IPS-NIHi7 (cell line): ENCODE data around the gene GPC3.

ENCODE experiments used
- DNase-seq: peaks from one replicate; pipeline ENCODE4 v3.0.0; 2012; ENCODE audit warnings: mixed read lengths; ENCODE audit errors: extremely low spot score

Gene GPC3

DNA sequence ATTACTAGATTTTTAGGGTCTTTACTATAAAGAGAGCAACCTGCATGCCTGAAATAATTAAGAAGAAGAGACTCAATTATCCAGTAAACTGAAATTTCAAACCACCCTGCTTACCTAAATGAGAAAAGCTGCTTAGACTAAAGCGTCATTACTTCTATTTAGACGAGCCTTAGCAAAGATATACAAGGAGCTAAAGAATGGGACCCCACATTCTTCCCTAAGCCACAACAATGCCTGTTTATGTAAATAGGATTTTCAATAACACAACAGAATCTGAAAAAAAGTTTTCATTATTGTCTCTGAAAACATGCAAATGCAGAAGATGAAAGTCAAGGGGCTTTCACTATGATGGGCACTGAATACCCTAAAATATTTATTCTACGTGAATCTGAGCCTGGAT lies 16.2 kb downstream of the GPC3 start:
- no peak for DNase-seq

DNA sequence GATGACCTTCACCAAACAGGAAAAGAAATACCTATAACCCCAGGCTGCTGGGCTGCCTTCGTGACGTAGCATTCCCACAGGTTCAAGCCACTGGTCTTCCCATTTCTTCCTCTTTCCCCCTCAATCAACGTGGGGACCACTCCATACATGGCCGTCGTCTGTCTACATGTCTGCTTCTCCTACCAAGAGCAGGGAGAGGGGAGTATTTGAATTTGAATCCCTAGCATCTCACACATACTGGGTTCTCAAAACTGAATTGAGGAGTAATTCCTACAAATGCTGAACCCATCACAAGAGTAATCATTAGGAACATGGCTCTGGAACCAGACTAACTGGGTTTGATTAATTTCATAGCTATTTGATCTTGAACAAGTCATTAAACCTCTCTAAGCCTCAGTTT lies 17.3 kb downstream of the GPC3 start:
- no peak for DNase-seq

DNA sequence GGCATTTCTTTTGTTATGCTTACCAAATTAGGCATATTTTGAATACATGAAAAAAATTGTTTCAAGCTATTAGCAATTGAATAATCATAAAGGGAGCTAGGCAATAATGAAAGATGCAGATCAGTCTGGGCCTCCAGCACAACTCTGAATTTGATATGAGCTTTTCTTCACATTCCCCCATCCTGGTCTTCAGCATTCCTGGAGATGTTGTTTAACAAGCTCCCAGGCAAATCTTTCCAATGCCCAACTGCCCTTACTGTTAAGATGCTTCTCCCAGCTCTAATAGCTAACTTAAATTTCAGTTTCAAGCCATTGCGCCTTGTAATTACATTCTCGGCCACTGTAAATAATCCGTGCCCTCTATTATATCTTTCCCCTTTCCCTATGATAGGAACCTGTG lies 19.2 kb downstream of the GPC3 start:
- no peak for DNase-seq

DNA sequence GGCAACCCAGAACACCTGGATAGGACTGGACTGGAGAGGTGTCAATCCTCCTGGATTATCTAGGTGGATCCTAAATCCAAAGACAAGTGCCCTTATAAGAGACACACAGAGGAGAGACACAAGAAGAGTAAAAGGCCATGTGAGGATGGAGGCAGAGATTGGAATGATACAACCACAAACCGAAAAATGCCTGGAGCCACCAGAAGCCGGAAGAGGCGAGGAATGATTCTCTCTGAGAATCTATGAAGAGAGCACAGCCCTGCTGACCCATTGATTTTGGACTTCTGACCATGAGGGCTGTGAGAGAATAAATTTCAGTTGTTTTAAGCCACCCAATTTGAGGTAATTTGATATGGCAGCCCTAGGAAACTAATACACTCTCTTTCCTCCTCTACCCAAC lies 20.1 kb downstream of the GPC3 start:
- DNase-seq, result no peak

DNA sequence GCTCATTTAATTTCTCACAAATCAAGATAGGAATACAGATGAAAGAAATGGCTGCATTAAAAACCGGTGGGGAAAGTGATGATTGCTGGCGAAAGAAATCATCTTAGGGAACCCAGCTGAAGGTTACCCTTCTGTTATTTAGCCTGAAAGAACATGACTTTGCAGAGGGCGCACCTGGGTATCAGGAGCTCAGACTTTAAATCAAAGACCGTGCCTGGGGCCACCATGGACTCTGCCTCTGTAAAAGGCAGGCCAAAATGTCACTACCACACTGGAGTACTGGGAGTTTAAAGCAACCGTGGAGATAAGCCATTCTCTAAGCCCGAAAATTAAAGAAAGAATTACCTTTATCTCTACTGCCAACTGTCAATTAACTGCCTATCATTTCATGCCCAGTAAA lies 24.3 kb downstream of the GPC3 start:
- DNase-seq, result no peak

DNA sequence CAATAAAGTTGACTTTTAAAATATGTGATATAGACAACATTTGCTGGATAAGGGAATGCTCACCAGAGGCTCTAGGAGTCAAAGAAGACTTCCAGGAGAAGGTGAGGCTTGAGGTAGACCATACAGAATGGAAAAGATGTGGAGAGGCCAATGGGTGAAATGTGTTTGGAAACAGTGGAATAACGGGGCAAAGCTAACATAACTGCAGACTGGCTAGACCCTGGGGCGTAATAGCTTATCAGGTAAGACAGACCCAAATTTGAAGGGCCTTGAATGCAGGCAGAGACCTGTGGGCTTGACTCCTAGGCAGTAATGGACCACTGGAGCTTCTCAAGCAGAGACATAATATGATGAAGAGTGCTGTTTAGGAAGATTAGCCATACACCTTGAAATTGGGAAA lies 25.4 kb downstream of the GPC3 start:
- no peak for DNase-seq

DNA sequence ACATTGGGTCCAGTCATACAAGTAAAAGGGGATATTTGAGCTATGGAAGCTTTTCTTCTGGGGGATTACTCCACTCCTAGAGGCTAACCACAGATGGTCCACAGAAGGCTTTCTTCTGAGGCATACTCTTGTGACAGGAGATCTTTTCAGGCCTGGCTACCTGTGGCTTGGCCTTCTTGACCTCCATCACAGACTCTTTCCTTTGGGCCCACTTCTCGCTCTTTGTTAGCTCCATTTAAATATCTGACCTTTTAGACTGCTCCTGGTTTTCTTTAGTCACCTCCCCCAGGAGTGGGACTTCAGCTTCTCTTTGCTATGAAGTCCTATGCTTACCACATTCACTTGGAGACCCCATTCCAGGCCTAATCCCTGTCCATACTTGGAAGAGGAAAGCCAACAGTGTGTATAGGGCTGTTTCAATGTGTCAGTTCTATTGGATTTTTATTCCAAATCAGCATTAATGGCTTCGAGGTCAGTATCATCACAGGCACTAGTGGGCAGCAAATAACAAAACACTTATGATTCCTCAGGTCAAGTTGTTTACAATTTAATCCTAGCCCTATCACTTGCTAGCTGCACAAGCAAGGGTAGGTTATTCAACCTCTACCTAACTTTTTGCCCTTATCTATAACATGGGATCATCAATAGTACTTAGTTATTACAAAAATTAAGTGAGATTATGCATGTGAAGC lies 26.3 kb downstream of the GPC3 start:
- DNase-seq, result no peak

DNA sequence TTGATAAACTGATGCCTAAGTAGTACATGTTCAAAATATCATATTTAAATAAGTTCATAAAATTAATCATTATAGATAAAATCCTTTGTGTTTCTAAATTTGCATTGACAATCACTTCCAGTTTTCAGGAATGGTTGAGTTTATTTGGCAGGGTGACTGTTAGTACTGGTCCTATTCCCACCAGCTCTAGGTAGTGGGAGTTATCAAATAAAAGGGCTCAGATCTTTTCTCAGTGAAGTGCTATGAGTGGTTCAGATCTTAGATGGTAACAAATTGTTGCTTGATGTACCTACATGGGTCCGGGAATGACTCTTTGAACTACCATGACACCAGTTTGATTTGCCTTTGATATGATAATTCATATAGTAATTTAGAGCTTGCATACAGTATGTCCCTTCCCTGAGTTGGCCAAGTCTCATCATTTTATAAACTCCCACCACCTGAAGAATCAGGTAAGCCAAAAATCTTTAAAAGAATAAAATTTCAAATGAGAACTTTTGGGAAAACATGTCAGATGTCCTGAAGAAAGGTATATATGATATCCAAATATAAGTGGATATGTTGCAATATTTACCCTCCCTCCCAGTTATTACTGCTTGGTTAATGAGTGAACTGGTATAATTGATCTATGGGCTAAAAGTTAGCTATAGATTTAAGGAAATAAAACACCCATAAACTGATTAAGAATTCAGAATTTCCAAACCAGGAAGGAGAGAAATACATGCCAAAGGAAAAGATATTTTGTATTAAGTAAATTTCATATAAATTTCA lies 28.6 kb downstream of the GPC3 start:
- DNase-seq, result no peak

DNA sequence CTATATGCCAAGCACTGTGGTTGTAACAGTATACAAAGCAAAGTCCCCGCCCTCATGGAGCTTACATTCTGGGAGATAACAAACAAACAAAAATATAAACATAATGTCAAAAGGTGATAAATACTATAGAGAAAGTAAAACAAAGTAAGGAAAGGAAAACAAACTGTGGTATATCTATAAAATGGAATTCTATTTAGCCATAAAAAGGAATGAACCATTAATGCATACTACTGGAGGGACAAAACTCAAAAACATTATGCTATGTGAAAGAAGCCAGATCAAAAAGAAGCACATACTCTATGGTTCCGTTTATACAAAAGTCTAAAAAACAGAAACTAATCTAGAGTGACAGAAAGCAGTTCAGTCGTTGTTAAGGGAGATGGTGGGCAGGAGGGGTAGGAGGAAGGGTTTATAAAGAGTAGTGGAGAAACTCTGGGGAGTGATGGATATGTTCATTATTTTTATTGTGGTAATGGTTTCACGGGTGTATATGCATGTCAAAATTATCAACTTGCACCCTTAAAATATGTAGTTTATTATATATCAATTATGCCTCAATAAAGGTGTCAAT lies 31.5 kb downstream of the GPC3 start:
- DNase-seq, result no peak

DNA sequence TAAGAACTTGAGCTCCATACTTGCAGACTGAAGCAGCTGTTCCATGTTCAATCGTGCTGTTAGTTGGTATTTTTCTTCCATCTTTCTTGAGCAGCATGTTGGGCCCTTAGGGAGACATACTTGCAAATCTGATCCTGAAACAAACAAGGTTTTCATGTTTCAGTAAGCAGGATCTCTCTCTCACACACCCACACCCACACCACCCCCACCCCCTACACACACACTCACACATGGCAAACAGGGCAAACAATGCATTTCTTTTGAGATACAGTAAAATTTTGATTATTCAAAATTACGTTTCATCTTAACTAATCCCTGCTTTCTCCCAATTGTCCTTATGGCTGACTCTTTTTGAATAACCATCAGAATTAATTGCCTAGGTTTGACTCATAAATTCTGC lies 32.3 kb downstream of the GPC3 start:
- DNase-seq, result no peak

DNA sequence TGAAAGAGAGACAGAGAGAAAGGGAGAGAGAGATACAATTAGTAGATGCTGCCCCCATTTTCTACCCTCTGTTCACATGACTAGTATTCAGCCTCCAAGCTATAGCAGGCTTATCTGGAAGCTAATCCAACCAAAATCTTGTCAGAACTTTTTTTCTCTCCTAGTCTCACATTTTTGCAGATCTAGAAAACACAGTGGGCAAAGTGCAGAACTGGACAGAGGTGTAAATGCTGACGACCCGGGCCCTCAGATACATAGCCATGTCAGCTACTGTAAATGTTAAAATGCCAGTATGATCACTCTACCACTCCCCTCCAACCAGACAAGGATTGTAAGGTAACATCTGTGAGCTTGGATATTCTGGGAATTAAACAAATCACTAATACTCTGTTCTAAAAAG lies 34.3 kb downstream of the GPC3 start:
- DNase-seq, result no peak

DNA sequence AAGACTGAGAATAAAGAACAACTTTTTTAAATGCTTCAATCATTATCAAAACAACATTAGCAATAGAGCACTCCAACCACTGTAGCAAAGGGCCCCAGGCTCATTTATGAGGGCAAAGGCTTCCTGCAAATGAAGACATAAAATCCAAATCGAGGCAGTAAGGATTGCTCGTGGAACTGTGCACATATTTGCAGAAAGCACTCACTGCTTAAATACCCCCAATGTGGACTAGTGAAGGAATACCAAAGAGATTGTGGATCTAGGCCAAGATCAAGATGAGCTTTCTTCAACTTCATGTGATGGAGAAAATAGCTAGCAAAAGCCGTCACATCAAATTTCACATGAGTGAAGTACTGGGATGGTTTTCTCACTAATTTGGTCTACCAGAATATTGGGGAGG lies 35.2 kb downstream of the GPC3 start:
- no peak for DNase-seq

DNA sequence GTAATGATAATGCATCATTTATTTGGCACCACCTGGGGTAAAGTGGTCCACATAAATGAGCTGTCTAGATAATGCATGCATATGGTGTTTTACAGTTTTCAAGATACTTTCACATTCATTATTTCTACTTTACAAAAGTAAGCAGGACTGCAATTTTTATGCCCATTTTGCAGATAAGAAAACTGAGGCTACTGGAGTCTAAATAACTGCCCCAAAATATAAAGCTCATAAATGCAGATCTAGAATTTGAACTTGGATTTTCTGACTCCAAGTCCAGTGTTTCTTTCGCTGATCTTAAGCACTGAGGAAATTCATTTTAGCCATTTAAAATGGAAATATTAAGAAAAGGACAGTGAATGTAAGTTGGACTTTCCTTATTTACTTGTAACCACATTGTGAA lies 36.5 kb downstream of the GPC3 start:
- DNase-seq, result no peak

DNA sequence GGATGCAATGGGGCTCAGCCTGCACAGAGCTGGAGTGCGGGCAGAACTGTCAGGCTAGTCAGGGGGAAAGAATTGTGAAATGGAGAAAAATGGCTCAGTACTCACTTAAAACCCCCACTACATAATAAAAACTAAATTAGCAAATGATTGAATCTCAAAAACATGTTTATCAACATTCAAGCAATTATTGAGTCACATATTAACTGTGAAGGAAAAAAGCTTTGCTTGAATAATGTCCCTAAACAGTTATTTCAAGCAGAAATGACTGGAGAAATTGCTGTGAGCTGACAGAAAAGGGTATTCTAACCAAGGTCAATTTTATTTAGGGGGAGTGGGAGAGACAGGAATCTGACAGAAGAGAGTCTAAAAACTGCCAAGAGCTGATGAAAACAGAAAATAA lies 37.4 kb downstream of the GPC3 start:
- no peak for DNase-seq

DNA sequence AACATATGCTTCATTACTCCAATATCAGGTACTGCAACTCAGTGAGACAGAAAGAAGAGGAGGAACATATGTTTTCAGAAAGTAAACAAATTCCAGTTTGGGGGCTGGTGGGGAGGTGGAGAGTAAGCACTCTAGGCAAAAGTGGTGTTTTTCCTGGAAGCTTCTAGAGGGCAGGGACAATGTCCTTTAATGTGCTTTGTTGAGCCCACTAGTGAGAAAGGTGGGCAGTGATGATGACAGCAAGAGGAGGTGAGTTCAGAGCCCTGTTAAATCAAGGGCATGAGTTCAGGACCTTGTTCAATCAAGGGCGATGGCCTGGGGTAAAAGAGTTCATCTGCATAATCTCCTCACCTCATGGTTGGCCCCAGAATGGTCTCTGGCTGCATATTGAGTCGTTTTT lies 38.4 kb downstream of the GPC3 start:
- no peak for DNase-seq

DNA sequence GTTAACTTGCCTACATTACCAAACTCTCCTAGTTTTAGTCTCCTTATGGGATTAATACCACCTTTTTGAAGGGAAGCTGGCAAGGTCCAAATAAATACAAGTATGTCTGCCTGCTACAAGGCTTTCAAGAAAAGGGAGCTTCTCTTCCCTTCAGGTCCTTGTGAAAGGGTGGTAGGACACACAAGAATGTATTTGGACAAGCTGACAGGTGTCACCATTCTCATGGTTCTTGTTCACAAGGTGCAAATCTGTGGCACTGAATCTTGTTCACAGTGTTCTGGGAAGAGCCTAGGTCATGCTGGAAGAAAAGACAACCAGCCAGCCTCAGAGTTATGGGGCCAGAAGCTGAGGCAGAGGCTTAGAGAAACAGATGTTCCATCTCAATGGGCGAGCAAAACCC lies 41.9 kb downstream of the GPC3 start:
- DNase-seq, result no peak

DNA sequence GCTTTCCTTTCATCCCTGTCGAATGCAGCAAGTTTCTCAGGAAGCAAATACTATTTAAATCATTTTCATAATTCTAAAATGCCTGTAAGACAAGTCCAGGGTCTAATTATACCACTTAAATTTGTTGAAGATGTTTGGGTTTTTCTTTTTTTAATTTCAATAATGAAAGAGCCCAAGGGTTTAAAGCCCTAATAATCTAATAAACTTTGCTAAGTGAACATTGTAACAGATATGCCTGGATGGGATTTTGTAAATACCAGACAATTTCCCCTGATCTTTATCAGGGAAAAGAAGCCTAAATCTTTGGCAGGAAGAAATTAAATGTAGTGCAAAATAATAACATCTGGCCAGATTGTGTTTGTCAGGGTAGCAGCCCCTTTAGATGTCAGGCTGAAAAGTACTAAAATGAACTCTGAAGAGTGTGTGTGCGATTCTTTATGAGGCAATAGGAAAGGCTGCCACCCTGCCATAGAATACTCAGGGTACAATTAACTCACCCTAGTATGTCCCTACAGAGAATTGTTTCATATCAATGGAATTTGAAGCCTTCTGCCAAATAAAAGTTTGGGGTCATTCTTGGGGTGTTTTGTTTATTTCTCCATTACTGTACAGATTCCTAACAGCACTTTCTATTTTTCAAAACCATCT lies 45.6 kb downstream of the GPC3 start:
- no peak for DNase-seq

DNA sequence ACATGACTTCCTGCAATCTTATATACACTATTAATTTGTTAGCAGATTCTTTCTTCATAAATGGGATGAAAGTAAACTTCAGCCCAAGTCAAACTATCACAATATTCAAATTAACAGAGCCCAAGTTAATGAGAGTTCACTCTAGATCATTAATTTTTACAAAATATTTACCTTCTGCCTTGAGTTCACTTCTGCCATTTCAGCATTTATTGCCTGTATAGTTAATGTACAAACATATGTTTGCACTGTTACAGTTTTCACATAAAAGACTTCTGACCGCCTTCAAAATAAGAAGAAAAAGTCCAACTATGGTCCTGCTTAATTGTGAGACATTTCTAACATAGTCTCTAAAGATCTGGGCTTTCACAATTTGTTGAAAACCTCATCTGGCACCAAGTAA lies 46.9 kb downstream of the GPC3 start:
- DNase-seq, result no peak

DNA sequence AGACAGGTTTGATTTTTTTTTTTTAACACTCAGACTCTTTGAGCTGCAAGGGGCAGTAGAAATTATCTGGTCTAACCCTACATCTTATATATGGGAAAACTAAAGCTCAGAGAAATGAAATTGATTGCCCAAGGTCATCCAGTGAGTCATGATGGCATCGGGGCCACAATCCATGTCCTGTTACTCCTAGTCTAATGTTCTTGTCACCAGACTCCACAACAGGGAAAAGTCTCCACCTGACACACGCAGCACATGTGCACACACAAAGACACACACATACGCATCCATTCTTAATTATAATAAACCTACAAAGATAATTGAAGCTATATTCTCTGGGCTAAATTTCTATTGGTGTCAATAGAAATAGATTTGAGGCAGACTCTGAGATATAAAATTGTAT lies 48.4 kb downstream of the GPC3 start:
- DNase-seq, result no peak

DNA sequence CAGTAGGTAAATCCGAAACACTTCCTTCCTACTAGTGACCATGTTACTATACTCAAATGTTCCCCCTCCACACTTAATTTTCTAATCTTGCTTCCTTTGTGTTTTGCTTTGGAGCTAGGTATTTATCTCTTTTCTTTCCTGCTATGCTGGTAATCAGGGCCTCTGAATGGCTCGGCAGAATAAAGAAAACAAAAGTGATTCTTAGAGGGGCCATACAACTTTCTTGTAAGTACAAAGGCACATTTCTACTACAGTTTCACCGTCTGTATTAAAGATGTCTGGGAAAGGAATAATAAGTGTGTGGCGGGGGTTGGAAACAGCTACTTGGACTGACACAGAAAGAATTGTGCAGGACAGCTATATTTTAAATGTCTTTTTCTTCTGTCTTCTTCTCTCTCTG lies 50.3 kb downstream of the GPC3 start:
- DNase-seq, result no peak

DNA sequence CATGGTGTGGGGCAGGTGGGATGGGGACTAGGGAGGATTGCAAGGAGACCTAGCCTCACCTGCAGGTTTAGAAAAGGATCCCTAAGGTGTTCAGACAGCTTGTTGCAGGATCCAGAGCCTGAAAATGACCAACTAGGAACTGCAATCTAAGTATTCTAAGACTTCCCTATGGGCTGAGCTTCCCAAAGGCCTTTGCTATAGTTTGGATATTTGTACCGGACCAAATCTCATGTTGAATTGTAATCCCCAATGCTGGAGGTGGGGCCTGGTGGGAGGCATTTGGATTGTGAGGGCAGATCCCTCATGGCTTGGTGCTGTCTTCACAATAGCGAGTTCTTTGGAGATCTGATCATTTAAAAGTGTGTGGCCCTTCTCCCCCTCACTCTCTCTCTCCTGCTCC lies 52.1 kb downstream of the GPC3 start:
- DNase-seq, result no peak

DNA sequence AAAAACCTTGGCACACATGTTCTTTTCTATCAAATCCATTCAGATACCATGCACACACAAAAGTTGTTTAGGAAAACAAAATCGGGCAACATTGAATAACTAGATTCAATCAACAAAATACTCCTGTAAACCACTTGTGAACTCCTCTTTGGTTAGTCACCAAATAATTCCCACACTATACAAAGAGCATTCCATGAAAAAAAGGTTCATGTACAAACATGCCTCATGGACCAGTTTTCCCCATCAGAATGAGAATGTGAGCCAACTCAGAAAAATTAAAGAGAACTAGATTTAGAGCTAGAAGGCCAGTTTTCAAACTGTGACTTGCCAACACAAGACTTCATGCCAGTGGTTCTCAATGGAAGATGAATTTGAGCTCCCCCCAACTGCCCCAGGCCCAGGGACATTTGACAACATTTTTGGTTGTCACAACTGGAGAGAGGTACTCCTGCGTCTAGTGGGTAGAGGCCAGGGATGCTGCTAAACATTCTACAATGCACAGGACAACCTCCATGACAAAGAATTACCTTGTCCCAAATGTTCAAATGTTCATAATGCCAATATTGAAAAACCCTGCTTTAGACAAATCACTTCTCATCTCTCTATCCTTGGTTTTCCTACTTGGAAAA lies 55.4 kb downstream of the GPC3 start:
- no peak for DNase-seq
